GM12878 (cell line): ENCODE results near the gene OGFOD3. TPM values are rescaled to one million over a fixed set of nuclear protein-coding genes. Genes with fewer than 3 reads are reported as not detected.

Source experiments
- ATAC-seq: fragments of 200-7000 bp; cut with Tn5 transposase; 3 replicates; pipeline ENCODE4 v1.9.1; 2020; ENCODE audit warnings: mild to moderate bottlenecking, moderate library complexity
- BruUV-seq: library from RNA; stranded (reverse); fragments of 400-500 nt; replicated peaks from 2 replicates; lab custom pipeline; 2021; lab: Mats Ljungman, UMichigan
- CTCF ChIA-PET: fragments of 300-600 bp; sonication (Branson Sonifier 250); formaldehyde crosslinking; extraction: SDS; loops from one replicate; lab custom pipeline; 2021; ENCODE audit warnings: inconsistent platforms; lab: Yijun Ruan, JAX
- POLR2A ChIA-PET: fragments of 350-600 bp; formaldehyde crosslinking; extraction: SDS; loops from one replicate; lab custom pipeline; 2021; ENCODE audit warnings: inconsistent platforms; lab: Charles Lee
- RAD21 ChIA-PET: fragments of 300-600 bp; sonication (Branson Sonifier 250); formaldehyde crosslinking; loops from one replicate; lab custom pipeline; 2023; ENCODE audit warnings: antibody characterized with exemption; ENCODE audit not compliant: unreplicated experiment; lab: Charles Lee
- SMC1A ChIA-PET: fragments of 300-600 bp; sonication (Branson Sonifier 250); formaldehyde crosslinking; loops from one replicate; lab custom pipeline; 2023; ENCODE audit not compliant: unreplicated experiment, uncharacterized antibody; lab: Charles Lee
- DNase-seq: peaks from one replicate; pipeline ENCODE4 v3.0.0-alpha.2; 2011; ENCODE audit warnings: low read depth, low spot score
- FAIRE-seq: peaks from 3 replicates; lab custom pipeline; 2011; peaks lifted over from hg19 to GRCh38; lab: Jason Lieb, UNC
- H2AFZ ChIP-seq: 2 replicates; pipeline ENCODE4 v1.6.0; 2011; ENCODE audit warnings: low read depth, low read length, control low read depth; ENCODE audit not compliant: control insufficient read depth
- H3K27ac ChIP-seq: 2 replicates; pipeline ENCODE4 v1.5.1; 2011; ENCODE audit warnings: control low read depth; ENCODE audit not compliant: control insufficient read depth, insufficient read depth
- H3K27me3 ChIP-seq, 2 experiments: replicated peaks in 1 of 2; 2 replicates each; pipeline versions ENCODE4 v1.6.0 to v1.6.1; 2011; ENCODE audit warnings: low read length in 1 of 2; ENCODE audit not compliant: control insufficient read depth in 2 of 2, insufficient read depth in 2 of 2
- H3K36me3 ChIP-seq, 2 experiments: 2 replicates each; pipeline ENCODE4 v1.5.1; 2011; ENCODE audit warnings: low read length in 1 of 2; ENCODE audit not compliant: control insufficient read depth in 2 of 2, insufficient read depth in 2 of 2
- H3K4me1 ChIP-seq: 2 replicates; pipeline ENCODE4 v1.6.1; 2011; ENCODE audit warnings: mild to moderate bottlenecking, low read length, moderate library complexity, mixed read lengths; ENCODE audit not compliant: control insufficient read depth, insufficient read depth
- H3K4me2 ChIP-seq: 2 replicates; pipeline ENCODE4 v1.6.0; 2011; ENCODE audit warnings: control low read depth; ENCODE audit not compliant: control insufficient read depth, insufficient read depth
- H3K4me3 ChIP-seq: fragments of 200-600 bp; sonication (generic); 2 replicates; pipeline ENCODE4 v1.5.1; 2016
- H3K79me2 ChIP-seq: 2 replicates; pipeline ENCODE4 v1.6.0; 2011; ENCODE audit warnings: low read length; ENCODE audit not compliant: control insufficient read depth, insufficient read depth
- H3K9ac ChIP-seq: 2 replicates; pipeline ENCODE4 v1.8.0; 2011; ENCODE audit warnings: low read length, control low read depth, mixed read lengths; ENCODE audit not compliant: control insufficient read depth, insufficient read depth
- H3K9me3 ChIP-seq: replicated peaks from 3 replicates; pipeline ENCODE4 v1.5.1; 2011; ENCODE audit warnings: mild to moderate bottlenecking, low read length; ENCODE audit not compliant: control insufficient read depth, insufficient read depth
- H4K20me1 ChIP-seq: 2 replicates; pipeline ENCODE4 v1.6.0; 2011; ENCODE audit not compliant: control insufficient read depth, insufficient read depth
- CTCF ChIP-seq, 3 experiments: IDR thresholded peaks in 2 of 3; conservative IDR thresholded peaks in 1 of 3; 2 replicates each; pipeline ENCODE4 v1.5.1; 2011; ENCODE audit warnings: low read depth in 3 of 3, low read length in 3 of 3, mild to moderate bottlenecking in 3 of 3, control low read depth in 2 of 3, moderate library complexity in 2 of 3, inconsistent platforms in 1 of 3, mixed read lengths in 1 of 3; ENCODE audit not compliant: control insufficient read depth in 2 of 3, insufficient read depth in 1 of 3; ENCODE audit errors: extremely low read depth in 1 of 3
- HDAC2 ChIP-seq: fragments of 200-600 bp; sonication (generic); IDR thresholded peaks from 2 replicates; pipeline ENCODE4 v1.6.1; 2017
- NBN ChIP-seq: fragments of 450-650 bp; IDR thresholded peaks from 2 replicates; pipeline ENCODE4 v1.6.1; 2016
- POLR2AphosphoS5 ChIP-seq: IDR thresholded peaks from 2 replicates; pipeline ENCODE4 v1.6.1; 2011; ENCODE audit warnings: mild to moderate bottlenecking, low read length, inconsistent platforms
- ZNF24 ChIP-seq: fragments of 450-650 bp; IDR thresholded peaks from 2 replicates; pipeline ENCODE4 v1.6.1; 2017; ENCODE audit warnings: antibody characterized with exemption, mild to moderate bottlenecking
- WGBS: methylation state at CpG from one replicate; pipeline ENCODE4 v1.1.6; 2016; ENCODE audit warnings: low lambda C conversion rate; ENCODE audit not compliant: insufficient replicate concordance, insufficient coverage; ENCODE audit errors: missing lambda C conversion rate; 5-methylcytosine and 5-hydroxymethylcytosine counted together
- in situ Hi-C: fragments of 300-500 bp; cut with MboI; formaldehyde crosslinking; loops from 9 replicates; pipeline ENCODE4 v1.14.3; 2018; ENCODE audit warnings: mixed read lengths
- intact Hi-C: fragments of 100-400 bp; cut with micrococcal nuclease; formaldehyde crosslinking; loops from one replicate; pipeline ENCODE4 v1.14.2; 2022; ENCODE audit not compliant: unreplicated experiment
- polyA plus RNA-seq, 11 experiments: library from polyadenylated mRNA; depleted of rRNA in 4 of 11; unstranded in 6 of 11; stranded (reverse) in 5 of 11; fragments of >200 nt; fragmentation: Nextera tagmentation in 4 of 11; fragmentation: Illumina TruSeq in 1 of 11; extraction: Ambion mirVana in 4 of 11; extraction: Trizol in 1 of 11; gene quantifications; 1 replicate in 1 of 11; 2 replicates in 10 of 11; pipeline versions ENCODE4 v1.2.1 to v1.2.3, GENCODE V29; 2011 to 2016; ENCODE audit warnings: inconsistent platforms in 2 of 11, missing spikeins in 2 of 11, low read depth in 1 of 11
- total RNA-seq, 4 experiments: library from RNA; depleted of rRNA in 3 of 4; stranded (reverse); fragments of >200 nt in 3 of 4; fragmentation: Illumina TruSeq in 1 of 4; extraction: Trizol in 1 of 4; gene quantifications; 2 replicates each; pipeline versions ENCODE4 v1.2.1 to v1.2.3, GENCODE V29; 2013 to 2021

Gene OGFOD3
- total and polyA plus RNA-seq, 10 of the 15 experiments (the other 5 are each of a cell fraction or from before 2014, with no cell fraction given), result 0.48 to 28.4 (median 18.3) TPM

DNA sequence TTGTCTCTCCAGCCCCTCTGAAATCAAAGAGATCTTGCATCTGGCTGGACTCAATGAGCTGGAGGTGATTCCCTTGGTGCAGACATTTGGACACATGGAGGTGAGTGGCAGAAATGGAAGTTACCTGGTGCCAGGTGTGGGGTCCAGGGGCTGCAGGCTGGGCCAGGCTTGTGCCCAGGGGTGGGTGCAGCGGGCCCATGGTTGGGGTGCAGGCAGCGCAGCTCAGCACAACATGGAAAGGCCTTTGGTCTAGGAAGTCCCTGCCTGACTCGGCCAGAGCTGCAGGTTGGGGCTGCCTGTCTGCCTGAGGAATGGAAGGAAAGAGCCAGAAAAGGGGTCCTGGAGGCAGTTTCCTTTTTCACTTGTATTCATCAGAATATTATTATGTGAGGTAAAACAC, 10.2 kb upstream of the OGFOD3 start:
- Histone ChIP-seq H3K27me3 (no peaks in the 10 kb centered on the region), H3K36me3 (no peaks in the 10 kb centered on the region), H3K79me2 (no peaks in the 10 kb centered on the region), H3K4me2 (no peak overlapping the region), H3K9ac (no peak overlapping the region), H4K20me1 (no peaks in the 10 kb centered on the region)
- in situ Hi-C loops, result no loop called here
- BruUV-seq, result no TSS peak
- ChIA-PET POLR2A (interaction anchor here (1.3 kb wide), 1 partner anchor 9 kb away, joined by 3 read pairs; no protein-coding TSS in a partner anchor), RAD21 (no interaction called here), SMC1A (interaction anchor here (1.1 kb wide), 1 partner anchor 9 kb away, joined by 3 read pairs; no protein-coding TSS in a partner anchor), CTCF (no interaction called here)
- intact Hi-C loops, result no loop called here
- WGBS, result 98% methylated on average over 3 of the region's 3 CpGs
- ATAC-seq, result no peak
- FAIRE-seq, result no peak
- TF ChIP-seq POLR2AphosphoS5, result no peak
- no peak for TF ChIP-seq NBN
- no peak for TF ChIP-seq ZNF24
- TF ChIP-seq, all 136 proteins: peak for 0
- Histone ChIP-seq H3K4me1 (no peaks in the 10 kb centered on the region), H3K9me3 (no peaks in the 10 kb centered on the region), H3K27ac (no peak overlapping the region), H2AFZ (no peak overlapping the region), H3K4me3 (no peak overlapping the region)
- no peak for DNase-seq

DNA sequence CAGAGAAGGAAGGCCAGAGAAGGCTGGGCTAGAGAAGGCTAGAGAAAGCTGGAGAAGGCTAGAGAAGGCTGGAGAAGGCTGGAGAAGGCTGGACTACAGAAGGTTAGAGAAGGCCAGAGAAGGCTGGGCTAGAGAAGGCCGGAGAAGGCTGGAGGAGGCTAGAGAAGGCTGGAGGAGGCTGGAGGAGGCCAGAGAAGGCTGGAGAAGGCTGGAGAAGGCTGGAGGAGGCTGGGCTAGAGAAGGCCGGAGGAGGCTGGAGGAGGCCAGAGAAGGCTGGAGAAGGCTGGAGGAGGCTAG, 6.4 kb upstream of the OGFOD3 start:
- H3K4me2 ChIP-seq, result no peak overlapping the region
- FAIRE-seq, result no peak
- ChIA-PET POLR2A (no interaction called here), SMC1A (no interaction called here), RAD21 (no interaction called here), CTCF (interaction anchor here (0.6 to 2.8 kb wide), 12 partner anchors 9 to 123 kb away, joined by 3 to 16 read pairs (median 4); partner anchors contain the start of gene SECTM1)
- H3K27ac ChIP-seq, result no peak overlapping the region
- DNase-seq, result no peak
- H3K9me3 ChIP-seq, result no peaks in the 10 kb centered on the region; the same call in 2 of the 3 replicates
- H3K4me3 ChIP-seq, result no peak overlapping the region
- no peaks in the 10 kb centered on the region for H4K20me1 ChIP-seq
- H3K9ac ChIP-seq, result no peak overlapping the region
- 100% methylated on average over 1 of the region's 2 CpGs for WGBS
- BruUV-seq, result no TSS peak
- in situ Hi-C loops, result no loop called here
- H3K27me3 ChIP-seq, result no peaks in the 10 kb centered on the region
- no peaks in the 10 kb centered on the region for H3K4me1 ChIP-seq
- H3K79me2 ChIP-seq, result no peaks in the 10 kb centered on the region
- no peaks in the 10 kb centered on the region for H3K36me3 ChIP-seq
- intact Hi-C loops, result no loop called here
- H2AFZ ChIP-seq, result no peak overlapping the region
- no peak for ATAC-seq
- peak in 1 of 3 experiments; percentile 1; a peak in 1 of 6 replicates for TF ChIP-seq CTCF (IDR thresholded peaks at IDR 0.05 in 2 of 3, conservative IDR thresholded peaks at IDR 0.05 in 1 of 3; ENCODE audit: control insufficient read depth in 2 of 3, extremely low read depth in 1 of 3, insufficient read depth in 1 of 3, low read depth in 3 of 3, low read length in 3 of 3)
- TF ChIP-seq HDAC2, result no peak
